Measurements from ENCODE around the gene DPY19L1.

Gene DPY19L1

GRCh38 chr7:35032166-35032565 lies 5.1 kb downstream of the DPY19L1 start:
- CTCF ChIA-PET: no interaction called here
- no peak for DNase-seq (ENCODE audit: extremely low spot score)
- TF ChIP-seq TARDBP (IDR thresholded peaks at IDR 0.05): no peak
- TF ChIP-seq CTBP1 (IDR thresholded peaks at IDR 0.05; ENCODE audit: borderline replicate concordance): no peak
- no peak for TF ChIP-seq LEF1 (IDR thresholded peaks at IDR 0.05; ENCODE audit: borderline replicate concordance)
- TF ChIP-seq, protein P1, sequence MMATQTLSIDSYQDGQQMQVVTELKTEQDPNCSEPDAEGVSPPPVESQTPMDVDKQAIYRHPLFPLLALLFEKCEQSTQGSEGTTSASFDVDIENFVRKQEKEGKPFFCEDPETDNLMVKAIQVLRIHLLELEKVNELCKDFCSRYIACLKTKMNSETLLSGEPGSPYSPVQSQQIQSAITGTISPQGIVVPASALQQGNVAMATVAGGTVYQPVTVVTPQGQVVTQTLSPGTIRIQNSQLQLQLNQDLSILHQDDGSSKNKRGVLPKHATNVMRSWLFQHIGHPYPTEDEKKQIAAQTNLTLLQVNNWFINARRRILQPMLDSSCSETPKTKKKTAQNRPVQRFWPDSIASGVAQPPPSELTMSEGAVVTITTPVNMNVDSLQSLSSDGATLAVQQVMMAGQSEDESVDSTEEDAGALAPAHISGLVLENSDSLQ (IDR thresholded peaks at IDR 0.05): no peak
- TF ChIP-seq ARNT (IDR thresholded peaks at IDR 0.05): no peak
- no peak for TF ChIP-seq HDGF (IDR thresholded peaks at IDR 0.05; ENCODE audit: borderline replicate concordance)
- TF ChIP-seq BHLHE40 (IDR thresholded peaks at IDR 0.05; ENCODE audit: borderline replicate concordance): no peak
- no peak for TF ChIP-seq NFRKB (IDR thresholded peaks at IDR 0.05)
- POLR2A ChIA-PET: no interaction called here

DNA sequence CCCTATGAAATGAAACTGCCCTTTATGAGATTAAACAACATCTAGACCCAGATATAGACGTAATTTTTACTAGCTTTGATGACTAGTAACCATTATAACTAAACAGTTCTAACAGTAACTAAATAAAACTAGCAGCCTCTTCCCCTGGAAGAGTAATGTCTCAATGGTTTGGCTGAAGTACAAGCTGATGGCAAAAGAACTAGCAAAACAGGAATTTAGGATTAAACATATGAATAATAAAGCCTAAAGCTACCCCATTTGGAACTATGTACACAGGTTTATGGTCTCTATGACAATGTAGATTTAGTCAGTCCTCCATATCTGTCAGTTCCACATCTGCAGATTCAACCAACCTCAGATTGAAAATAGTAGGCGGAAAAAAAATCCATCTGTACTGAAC lies 6.4 kb downstream of the DPY19L1 start:
- no peak for DNase-seq (ENCODE audit: extremely low spot score)
- POLR2A ChIA-PET: no interaction called here
- CTCF ChIA-PET: no interaction called here
- no peak for TF ChIP-seq HDGF (IDR thresholded peaks at IDR 0.05; ENCODE audit: borderline replicate concordance)

GRCh38 chr7:35029311-35029710 lies 8.0 kb downstream of the DPY19L1 start:
- TF ChIP-seq SUZ12 (IDR thresholded peaks at IDR 0.05) (no peak), LEF1 (IDR thresholded peaks at IDR 0.05; ENCODE audit: borderline replicate concordance) (no peak), TARDBP (IDR thresholded peaks at IDR 0.05) (no peak), BHLHE40 (IDR thresholded peaks at IDR 0.05; ENCODE audit: borderline replicate concordance) (no peak), NFRKB (IDR thresholded peaks at IDR 0.05) (no peak), L3MBTL2 (conservative IDR thresholded peaks at IDR 0.05) (no peak), CTBP1 (IDR thresholded peaks at IDR 0.05; ENCODE audit: borderline replicate concordance) (no peak), ZNF384 (IDR thresholded peaks at IDR 0.05) (no peak), FOXA1 (IDR thresholded peaks at IDR 0.05) (no peak), FOXM1 (IDR thresholded peaks at IDR 0.05; ENCODE audit: borderline replicate concordance) (no peak), ARNT (IDR thresholded peaks at IDR 0.05) (no peak), SP1 (IDR thresholded peaks at IDR 0.05) (no peak), HDGF (IDR thresholded peaks at IDR 0.05; ENCODE audit: borderline replicate concordance) (no peak), ELF4 (IDR thresholded peaks at IDR 0.05) (no peak), FOXK2 (IDR thresholded peaks at IDR 0.05) (no peak)
- TF ChIP-seq, protein P1 (IDR thresholded peaks at IDR 0.05): no peak
- CTCF ChIA-PET: no interaction called here
- DNase-seq (ENCODE audit: extremely low spot score): no peak
- POLR2A ChIA-PET: no interaction called here

- TF ChIP-seq NFRKB (IDR thresholded peaks at IDR 0.05) (no peak), TARDBP (IDR thresholded peaks at IDR 0.05) (no peak), ELF4 (IDR thresholded peaks at IDR 0.05) (no peak), BHLHE40 (IDR thresholded peaks at IDR 0.05; ENCODE audit: borderline replicate concordance) (no peak), CTBP1 (IDR thresholded peaks at IDR 0.05; ENCODE audit: borderline replicate concordance) (no peak), ARNT (IDR thresholded peaks at IDR 0.05) (no peak), FOXK2 (IDR thresholded peaks at IDR 0.05) (no peak), FOXA1 (IDR thresholded peaks at IDR 0.05) (no peak), SUZ12 (IDR thresholded peaks at IDR 0.05) (no peak), LEF1 (IDR thresholded peaks at IDR 0.05; ENCODE audit: borderline replicate concordance) (no peak), ZNF384 (IDR thresholded peaks at IDR 0.05) (no peak), SP1 (IDR thresholded peaks at IDR 0.05) (no peak), FOXM1 (IDR thresholded peaks at IDR 0.05; ENCODE audit: borderline replicate concordance) (no peak), L3MBTL2 (conservative IDR thresholded peaks at IDR 0.05) (no peak), HDGF (IDR thresholded peaks at IDR 0.05; ENCODE audit: borderline replicate concordance) (no peak)
- TF ChIP-seq, protein P1 (IDR thresholded peaks at IDR 0.05): no peak
- POLR2A ChIA-PET: interaction anchor here (1.5 kb wide), 1 partner anchor 10 kb away, joined by 4 read pairs; the partner anchor contains the start of gene DPY19L1
- no peak for DNase-seq (ENCODE audit: extremely low spot score)
- CTCF ChIA-PET: no interaction called here
Observed at GRCh38 chr7:35026150-35026549, 11.1 kb downstream of the DPY19L1 start.

GRCh38 chr7:35025369-35025870 lies 11.9 kb downstream of the DPY19L1 start:
- POLR2A ChIA-PET: no interaction called here
- DNase-seq (ENCODE audit: extremely low spot score): no peak
- TF ChIP-seq ARNT (IDR thresholded peaks at IDR 0.05) (no peak), ELF4 (IDR thresholded peaks at IDR 0.05) (no peak), ZNF384 (IDR thresholded peaks at IDR 0.05) (no peak), NFRKB (IDR thresholded peaks at IDR 0.05) (no peak), LEF1 (IDR thresholded peaks at IDR 0.05; ENCODE audit: borderline replicate concordance) (no peak), TARDBP (IDR thresholded peaks at IDR 0.05) (no peak), SP1 (IDR thresholded peaks at IDR 0.05) (no peak), CTBP1 (IDR thresholded peaks at IDR 0.05; ENCODE audit: borderline replicate concordance) (no peak), L3MBTL2 (conservative IDR thresholded peaks at IDR 0.05) (no peak), FOXK2 (IDR thresholded peaks at IDR 0.05) (no peak), SUZ12 (IDR thresholded peaks at IDR 0.05) (no peak), BHLHE40 (IDR thresholded peaks at IDR 0.05; ENCODE audit: borderline replicate concordance) (no peak)
- TF ChIP-seq, protein P1 (IDR thresholded peaks at IDR 0.05): no peak
- CTCF ChIA-PET: no interaction called here

GRCh38 chr7:35024298-35024697 lies 13.0 kb downstream of the DPY19L1 start:
- ChIA-PET CTCF (no interaction called here), POLR2A (no interaction called here)
- TF ChIP-seq ELF4 (IDR thresholded peaks at IDR 0.05): no peak
- no peak for TF ChIP-seq FOXA1 (IDR thresholded peaks at IDR 0.05)
- TF ChIP-seq FOXM1 (IDR thresholded peaks at IDR 0.05; ENCODE audit: borderline replicate concordance): no peak
- no peak for TF ChIP-seq SUZ12 (IDR thresholded peaks at IDR 0.05)
- no peak for TF ChIP-seq CTBP1 (IDR thresholded peaks at IDR 0.05; ENCODE audit: borderline replicate concordance)
- TF ChIP-seq L3MBTL2 (conservative IDR thresholded peaks at IDR 0.05): no peak
- TF ChIP-seq, protein P1 (IDR thresholded peaks at IDR 0.05): no peak
- no peak for TF ChIP-seq ZNF384 (IDR thresholded peaks at IDR 0.05)
- DNase-seq (ENCODE audit: extremely low spot score): no peak
